GM23248 (cell line): Measurements from ENCODE around the gene KCNJ10.

Source experiments
- EZH2 ChIP-seq: fragments of 200-600 bp; sonication (generic); IDR thresholded peaks from 2 replicates; pipeline ENCODE4 v1.6.1; 2018; ENCODE audit warnings: antibody characterized with exemption, mild to moderate bottlenecking; ENCODE audit not compliant: insufficient read depth, poor library complexity, severe bottlenecking
- EZH2phosphoT487 ChIP-seq: fragments of 200-600 bp; sonication (generic); IDR thresholded peaks from 2 replicates; pipeline ENCODE4 v1.6.1; 2018; ENCODE audit warnings: antibody characterized with exemption, moderate library complexity, mild to moderate bottlenecking, low read depth; ENCODE audit not compliant: insufficient read depth

GRCh38 chr1:160061369-160062229, 8.4 kb downstream of the KCNJ10 start:
- TF ChIP-seq EZH2phosphoT487 (no peak), EZH2 (no peak)
